GM10266 (cell line): ENCODE measurements around the gene CCDC12.

Experiments
- DNase-seq: peaks from one replicate; pipeline ENCODE4 v3.0.0; 2012; ENCODE audit errors: extremely low spot score
- TF ChIP-seq, protein P1 (sequence below): IDR thresholded peaks from 2 replicates; pipeline ENCODE4 v1.5.1; 2012; ENCODE audit warnings: mild to moderate bottlenecking, low read depth; ENCODE audit not compliant: control insufficient read depth, insufficient read depth; ENCODE audit errors: missing control alignments

Gene CCDC12

DNA sequence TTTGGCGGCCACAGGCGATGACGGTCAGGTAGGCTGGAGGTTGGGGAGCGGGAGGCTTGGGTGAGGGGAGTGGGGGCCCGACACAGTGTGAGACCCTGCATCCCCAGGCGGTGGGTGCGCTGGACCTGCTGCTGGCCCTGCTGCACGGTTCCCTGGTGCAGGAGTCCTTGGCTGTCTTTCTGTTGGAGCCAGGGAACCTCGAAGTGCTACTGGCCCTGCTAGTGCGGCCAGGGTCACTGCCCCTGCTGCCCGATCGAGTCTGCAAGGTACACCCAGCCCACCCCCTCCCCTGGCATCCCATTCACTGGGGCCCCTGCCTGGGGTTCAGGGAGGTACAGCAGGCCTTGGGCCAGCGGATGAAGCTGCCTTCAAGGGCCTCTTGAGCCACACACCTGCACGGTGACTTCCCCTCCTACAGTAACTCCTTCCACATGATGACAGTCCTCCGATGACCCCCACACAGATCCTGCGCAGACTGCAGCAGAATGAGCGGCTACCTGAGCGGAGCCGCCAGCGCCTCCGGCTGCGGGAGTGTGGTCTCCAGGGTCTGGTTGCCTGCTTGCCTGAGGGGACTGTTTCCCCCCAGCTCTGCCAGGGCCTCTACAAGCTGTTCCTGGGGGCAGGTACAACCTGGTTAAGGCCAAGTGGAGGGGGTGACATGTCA, 22.4 kb upstream of the CCDC12 start:
- no peak for DNase-seq
- TF ChIP-seq, protein P1, sequence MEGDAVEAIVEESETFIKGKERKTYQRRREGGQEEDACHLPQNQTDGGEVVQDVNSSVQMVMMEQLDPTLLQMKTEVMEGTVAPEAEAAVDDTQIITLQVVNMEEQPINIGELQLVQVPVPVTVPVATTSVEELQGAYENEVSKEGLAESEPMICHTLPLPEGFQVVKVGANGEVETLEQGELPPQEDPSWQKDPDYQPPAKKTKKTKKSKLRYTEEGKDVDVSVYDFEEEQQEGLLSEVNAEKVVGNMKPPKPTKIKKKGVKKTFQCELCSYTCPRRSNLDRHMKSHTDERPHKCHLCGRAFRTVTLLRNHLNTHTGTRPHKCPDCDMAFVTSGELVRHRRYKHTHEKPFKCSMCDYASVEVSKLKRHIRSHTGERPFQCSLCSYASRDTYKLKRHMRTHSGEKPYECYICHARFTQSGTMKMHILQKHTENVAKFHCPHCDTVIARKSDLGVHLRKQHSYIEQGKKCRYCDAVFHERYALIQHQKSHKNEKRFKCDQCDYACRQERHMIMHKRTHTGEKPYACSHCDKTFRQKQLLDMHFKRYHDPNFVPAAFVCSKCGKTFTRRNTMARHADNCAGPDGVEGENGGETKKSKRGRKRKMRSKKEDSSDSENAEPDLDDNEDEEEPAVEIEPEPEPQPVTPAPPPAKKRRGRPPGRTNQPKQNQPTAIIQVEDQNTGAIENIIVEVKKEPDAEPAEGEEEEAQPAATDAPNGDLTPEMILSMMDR, result no peak

DNA sequence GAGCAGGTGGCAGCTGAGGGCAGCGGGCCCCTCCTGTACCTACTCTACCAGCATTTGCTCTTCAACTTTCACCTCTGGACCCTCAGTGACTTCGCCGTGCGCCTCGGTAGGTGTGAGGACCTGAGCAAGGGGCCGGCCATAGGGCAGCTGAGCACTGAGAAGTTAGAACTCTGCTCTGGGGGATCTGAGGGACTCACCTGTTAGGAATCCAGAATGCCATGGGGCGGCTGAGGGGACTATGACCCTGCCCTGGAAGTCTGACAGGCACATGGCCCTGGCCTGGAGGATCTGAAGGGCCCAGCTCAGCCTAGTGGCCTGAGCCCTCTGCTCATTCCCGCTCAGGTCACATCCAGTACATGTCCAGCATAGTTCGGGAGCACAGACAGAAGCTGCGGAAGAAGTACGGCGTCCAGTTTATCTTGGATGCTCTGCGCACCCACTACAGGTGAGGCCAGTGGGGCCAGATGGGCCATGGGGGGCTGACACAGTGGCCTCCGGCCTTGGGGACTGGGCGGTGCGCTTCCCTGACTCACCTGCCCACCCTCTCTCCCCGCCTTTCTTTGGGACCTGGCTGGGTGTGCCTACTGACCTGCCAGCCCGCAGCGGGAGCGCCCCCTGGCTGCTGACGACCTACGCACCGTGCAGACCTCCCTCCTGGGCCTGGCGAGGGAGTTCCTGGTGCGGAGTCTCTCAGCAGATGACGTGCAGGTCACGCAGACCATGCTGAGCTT, 21.7 kb upstream of the CCDC12 start:
- TF ChIP-seq, protein P1, result peak; percentile 87
- peak; percentile 85 for DNase-seq

DNA sequence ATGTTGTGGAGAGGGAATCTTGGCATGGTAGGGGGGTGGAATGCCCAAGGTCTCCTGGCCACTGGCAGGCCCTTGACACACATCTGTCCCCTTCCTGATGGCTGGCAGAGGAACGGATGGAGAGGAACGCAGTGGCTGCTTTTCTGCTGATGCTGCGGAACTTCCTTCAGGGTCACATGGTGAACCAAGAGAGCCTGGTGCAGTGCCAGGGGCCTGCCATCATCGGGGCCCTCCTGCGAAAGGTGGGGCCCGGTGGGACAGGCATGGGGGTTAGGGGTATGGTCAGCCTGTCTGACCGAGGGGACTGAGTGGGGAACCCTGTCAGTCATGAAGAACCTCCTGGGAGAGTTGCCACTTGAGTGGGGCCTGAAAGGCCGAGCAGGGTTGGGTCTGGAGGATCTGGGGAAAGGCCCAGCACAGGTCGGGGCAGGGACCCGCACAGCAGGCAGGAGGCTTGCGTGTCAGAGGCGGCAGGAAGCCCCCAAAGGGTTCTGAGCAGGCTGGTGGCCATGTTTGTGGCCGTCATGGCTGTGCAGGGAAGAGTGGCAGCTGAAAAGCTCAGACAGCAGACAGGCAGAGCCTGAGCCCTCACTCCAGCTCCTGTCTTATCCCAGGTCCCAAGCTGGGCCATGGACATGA, 21.0 kb upstream of the CCDC12 start:
- TF ChIP-seq, protein P1, result no peak
- no peak for DNase-seq

DNA sequence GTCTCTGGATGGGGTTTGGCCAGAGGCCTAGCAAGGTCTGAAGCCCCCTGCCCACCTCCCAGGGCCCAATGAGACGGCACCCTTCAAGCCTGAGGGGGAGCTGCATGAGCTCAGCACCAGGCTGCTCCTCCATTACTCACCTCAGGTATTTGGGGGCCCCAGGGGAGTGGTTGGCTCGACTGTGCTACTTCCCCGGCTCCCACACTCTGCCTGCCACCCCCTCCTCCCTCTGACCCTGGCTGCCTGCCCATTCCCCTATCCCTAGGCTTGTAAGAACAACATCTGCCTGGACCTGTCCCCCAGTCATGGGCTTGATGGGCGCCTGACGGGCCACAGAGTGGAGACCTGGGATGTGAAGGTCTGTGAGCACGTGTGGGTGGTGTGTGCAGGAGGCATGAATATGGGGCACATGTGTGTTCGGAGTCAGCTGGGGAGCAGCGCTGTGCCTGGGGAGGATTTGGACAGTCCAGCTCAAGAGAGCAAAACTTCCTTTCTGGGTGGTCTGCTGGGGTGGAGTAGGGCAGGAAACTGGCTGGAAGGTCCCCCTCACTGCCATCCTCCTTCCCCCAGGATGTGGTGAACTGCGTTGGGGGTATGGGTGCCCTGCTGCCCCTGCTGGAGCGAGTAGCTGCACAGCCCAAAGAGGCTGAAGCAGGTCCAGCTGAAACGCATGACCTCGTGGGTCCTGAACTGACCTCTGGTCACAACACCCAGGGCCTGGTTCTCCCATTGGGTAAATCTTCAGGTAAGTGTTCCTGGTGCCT, 20.3 kb upstream of the CCDC12 start:
- TF ChIP-seq, protein P1, result no peak
- DNase-seq, result no peak

DNA sequence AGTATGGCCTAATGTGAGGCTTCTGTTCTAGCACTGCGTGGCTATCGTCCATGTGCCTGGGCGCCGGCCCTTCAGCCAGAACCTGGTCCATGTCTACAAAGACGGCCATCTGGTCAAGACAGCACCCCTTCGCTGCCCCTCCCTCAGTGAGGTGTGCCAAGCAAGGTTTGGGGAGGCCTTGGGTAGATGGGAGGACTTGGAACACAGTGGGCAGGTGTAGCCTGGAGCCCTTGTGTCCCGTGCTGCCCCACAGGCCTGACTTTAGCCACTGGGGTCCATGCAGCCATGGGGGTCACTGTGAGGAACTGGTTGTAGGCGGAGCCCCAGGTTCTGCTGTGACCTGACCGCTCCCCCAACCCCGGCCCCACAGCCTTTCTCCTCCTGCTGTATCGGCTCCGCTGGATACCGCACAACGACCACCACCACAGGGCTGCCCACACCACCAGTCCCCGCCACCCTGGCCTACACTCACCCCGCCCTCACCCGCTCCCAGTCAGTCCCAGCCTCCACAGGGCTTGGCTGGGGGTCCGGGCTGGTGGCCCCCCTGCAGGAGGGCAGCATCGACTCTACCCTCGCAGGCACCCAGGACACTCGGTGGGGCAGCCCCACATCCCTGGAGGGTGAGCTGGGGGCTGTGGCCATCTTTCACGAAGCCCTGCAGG, 19.5 kb upstream of the CCDC12 start:
- TF ChIP-seq, protein P1, result no peak
- DNase-seq, result no peak

DNA sequence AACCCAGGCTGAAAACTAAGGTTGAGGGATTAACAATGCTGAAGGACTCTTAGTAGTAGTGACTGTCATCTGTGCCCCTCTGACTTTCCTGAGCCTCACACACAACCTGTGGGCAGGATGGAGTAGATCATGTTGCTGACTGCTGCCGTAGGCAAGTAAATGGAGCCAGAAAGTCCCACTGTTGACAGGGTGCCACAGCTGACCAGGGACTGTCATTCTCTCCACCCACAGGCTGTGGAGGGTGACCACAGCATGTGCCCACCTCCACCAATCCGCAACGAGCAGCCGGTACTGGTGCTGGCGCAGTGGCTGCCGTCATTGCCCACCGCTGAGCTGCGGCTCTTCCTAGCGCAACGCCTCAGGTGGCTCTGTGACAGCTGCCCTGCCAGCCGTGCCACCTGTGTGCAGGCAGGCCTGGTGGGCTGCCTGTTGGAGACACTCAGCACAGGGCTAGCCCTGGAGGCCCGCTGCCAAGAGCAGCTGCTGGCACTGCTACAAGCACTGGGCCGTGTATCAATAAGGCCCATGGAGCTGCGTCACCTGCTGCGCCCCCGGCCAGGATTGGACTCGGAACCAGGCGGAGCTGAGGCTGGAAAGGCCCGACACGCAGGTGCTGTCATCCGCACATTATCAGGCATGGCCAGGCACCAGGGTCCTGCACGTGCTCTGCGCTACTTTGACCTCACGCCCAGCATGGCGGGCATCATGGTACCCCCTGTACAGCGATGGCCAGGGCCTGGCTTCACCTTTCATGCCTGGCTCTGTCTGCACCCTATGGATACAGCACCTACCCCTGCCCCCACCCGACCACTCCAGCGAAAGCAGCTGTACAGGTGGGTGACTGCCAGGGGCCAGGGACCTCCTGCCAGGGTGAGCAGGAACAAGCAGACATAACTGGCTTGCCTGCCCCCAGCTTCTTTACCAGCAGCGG, 18.5 kb upstream of the CCDC12 start:
- DNase-seq, result no peak
- TF ChIP-seq, protein P1, result no peak
